HCT116 (cell line): Measurements from ENCODE around the gene UBN1. TPM values are rescaled to one million over a fixed set of nuclear protein-coding genes. Genes with fewer than 3 reads are reported as not detected.

Experiments used
- ATAC-seq: fragments of 200-7000 bp; cut with Tn5 transposase; 2 replicates; pipeline ENCODE4 v1.9.1; 2020; ENCODE audit warnings: mild to moderate bottlenecking, moderate library complexity
- BruUV-seq: library from RNA; stranded (reverse); fragments of 400-500 nt; replicated peaks from 2 replicates; lab custom pipeline; 2021; lab: Mats Ljungman, UMichigan
- CTCF ChIA-PET: fragments of 300-600 bp; sonication (Branson Sonifier 250); formaldehyde crosslinking; loops from one replicate; lab custom pipeline; 2021; ENCODE audit warnings: antibody characterized with exemption; lab: Charles Lee
- POLR2A ChIA-PET: fragments of 300-600, 350-600 bp; sonication (Branson Sonifier 250); formaldehyde crosslinking; loops from one replicate; lab custom pipeline; 2021; ENCODE audit warnings: antibody characterized with exemption; lab: Charles Lee
- RAD21 ChIA-PET, 2 experiments: fragments of 300-600 bp; sonication (Branson Sonifier 250); formaldehyde crosslinking; loops; one replicate each; lab custom pipeline; 2023; ENCODE audit warnings: low total read pairs in 2 of 2; ENCODE audit not compliant: uncharacterized antibody in 2 of 2, unreplicated experiment in 2 of 2, low non-redundant PET in 1 of 2; lab: Charles Lee
- DNase-seq: peaks from one replicate; pipeline ENCODE4 v3.0.0-alpha.2; 2010; ENCODE audit warnings: low read depth, low spot score
- H2AFZ ChIP-seq: fragments of 200-600 bp; shearing (Covaris generic), sonication (generic); 2 replicates; pipeline ENCODE4 v1.6.1; 2017; ENCODE audit warnings: low read depth, mixed run types, mixed read lengths, antibody characterized with exemption, low read length; ENCODE audit not compliant: poor library complexity, severe bottlenecking
- H3K27ac ChIP-seq: 2 replicates; pipeline ENCODE4 v1.5.1; 2012; ENCODE audit warnings: low read depth, low read length
- H3K27me3 ChIP-seq: fragments of 200-600 bp; sonication (generic); 2 replicates; pipeline ENCODE4 v1.6.1; 2016; ENCODE audit warnings: mixed run types, low read length, mixed read lengths; ENCODE audit not compliant: insufficient read depth
- H3K36me3 ChIP-seq, 2 experiments: fragments of 200-500 bp in 1 of 2; fragments of 200-600 bp in 1 of 2; sonication (Bioruptor generic) in 1 of 2; sonication (generic) in 1 of 2; 2 replicates each; pipeline versions ENCODE4 v1.5.1 to v1.6.1; 2014 to 2016; ENCODE audit warnings: low read length in 2 of 2, inconsistent platforms in 1 of 2, mixed read lengths in 1 of 2, mixed run types in 1 of 2; ENCODE audit not compliant: insufficient read depth in 2 of 2, control insufficient read depth in 1 of 2
- H3K4me1 ChIP-seq, 2 experiments: fragments of 200-600 bp in 1 of 2; sonication (generic) in 1 of 2; 2 replicates each; pipeline versions ENCODE4 v1.5.1 to v1.6.1; 2012 to 2017; ENCODE audit warnings: low read length in 2 of 2, inconsistent platforms in 1 of 2, mild to moderate bottlenecking in 1 of 2, mixed read lengths in 1 of 2, mixed run types in 1 of 2, moderate library complexity in 1 of 2; ENCODE audit not compliant: insufficient read depth in 2 of 2, control insufficient read depth in 1 of 2
- H3K4me2 ChIP-seq: fragments of 200-600 bp; sonication (generic); 2 replicates; pipeline ENCODE4 v1.6.1; 2017; ENCODE audit warnings: mixed run types, low read length, mixed read lengths
- H3K4me3 ChIP-seq, 2 experiments: fragments of 200-600 bp in 1 of 2; sonication (generic) in 1 of 2; replicated peaks in 1 of 2; 2 replicates each; pipeline ENCODE4 v1.5.1; 2011 to 2016; ENCODE audit warnings: low read length in 2 of 2, control low read depth in 1 of 2, low read depth in 1 of 2, mild to moderate bottlenecking in 1 of 2, mixed read lengths in 1 of 2, mixed run types in 1 of 2
- H3K79me2 ChIP-seq: fragments of 200-600 bp; sonication (generic); 2 replicates; pipeline ENCODE4 v1.6.1; 2017; ENCODE audit warnings: mild to moderate bottlenecking, mixed run types, low read length, moderate library complexity, mixed read lengths; ENCODE audit not compliant: insufficient read depth
- H3K9ac ChIP-seq: fragments of 200-600 bp; sonication (generic); 2 replicates; pipeline ENCODE4 v1.6.1; 2016; ENCODE audit warnings: low read length, mixed read lengths
- H3K9me2 ChIP-seq: fragments of 200-600 bp; sonication (generic), shearing (Covaris generic); 2 replicates; pipeline ENCODE4 v1.6.1; 2017; ENCODE audit warnings: mixed run types, mild to moderate bottlenecking, moderate library complexity; ENCODE audit not compliant: insufficient read depth
- H3K9me3 ChIP-seq, 2 experiments: fragments of 200-500 bp in 1 of 2; fragments of 200-600 bp in 1 of 2; sonication (Bioruptor generic) in 1 of 2; sonication (generic) in 1 of 2; 2 replicates each; pipeline ENCODE4 v1.6.1; 2014 to 2017; ENCODE audit warnings: low read length in 2 of 2, mixed read lengths in 2 of 2, inconsistent platforms in 1 of 2, low read depth in 1 of 2, mild to moderate bottlenecking in 1 of 2, mixed run types in 1 of 2, moderate library complexity in 1 of 2; ENCODE audit not compliant: control insufficient read depth in 1 of 2, insufficient read depth in 1 of 2
- H4K20me1 ChIP-seq: fragments of 200-600 bp; sonication (generic), shearing (Covaris generic); 2 replicates; pipeline ENCODE4 v1.6.1; 2017; ENCODE audit warnings: mixed run types, mild to moderate bottlenecking, moderate library complexity; ENCODE audit not compliant: insufficient read depth
- ATF3 ChIP-seq: IDR thresholded peaks from 2 replicates; pipeline ENCODE4 v1.6.1; 2012
- CTCF ChIP-seq, 3 experiments: fragments of 200-600 bp in 1 of 3; sonication (generic) in 1 of 3; IDR thresholded peaks in 2 of 3; conservative IDR thresholded peaks in 1 of 3; 2 replicates each; pipeline ENCODE4 v1.5.1; 2012 to 2017; ENCODE audit warnings: low read depth in 2 of 3, low read length in 2 of 3, antibody characterized with exemption in 1 of 3, borderline replicate concordance in 1 of 3, control low read depth in 1 of 3, mild to moderate bottlenecking in 1 of 3, mixed read lengths in 1 of 3, mixed run types in 1 of 3, moderate library complexity in 1 of 3; ENCODE audit not compliant: insufficient read depth in 1 of 3
- EZH2 ChIP-seq: fragments of 200-600 bp; sonication (generic); IDR thresholded peaks from 2 replicates; pipeline ENCODE4 v1.6.1; 2017; ENCODE audit warnings: antibody characterized with exemption, mixed run types
- FOSL1 ChIP-seq: IDR thresholded peaks from 2 replicates; pipeline ENCODE4 v1.6.1; 2012; ENCODE audit warnings: low read depth
- MAX ChIP-seq: IDR thresholded peaks from 2 replicates; pipeline ENCODE4 v1.6.1; 2012
- POLR2A ChIP-seq: IDR thresholded peaks from 2 replicates; pipeline ENCODE4 v1.7.0; 2011; ENCODE audit warnings: borderline replicate concordance; ENCODE audit not compliant: insufficient read depth, insufficient read length; ENCODE audit errors: extremely low read depth
- RAD21 ChIP-seq: IDR thresholded peaks from 2 replicates; pipeline ENCODE4 v1.6.1; 2012; ENCODE audit warnings: low read depth, mild to moderate bottlenecking
- REST ChIP-seq: IDR thresholded peaks from 2 replicates; pipeline ENCODE4 v1.6.1; 2012; ENCODE audit warnings: low read depth
- SIN3A ChIP-seq: IDR thresholded peaks from 2 replicates; pipeline ENCODE4 v1.6.1; 2012; ENCODE audit warnings: low read depth
- SRF ChIP-seq: IDR thresholded peaks from 2 replicates; pipeline ENCODE4 v1.6.1; 2012; ENCODE audit warnings: low read depth
- YY1 ChIP-seq: IDR thresholded peaks from 2 replicates; pipeline ENCODE4 v1.6.1; 2011; ENCODE audit warnings: low read length, low read depth, moderate library complexity, mild to moderate bottlenecking; ENCODE audit not compliant: insufficient replicate concordance; ENCODE audit errors: extremely low read depth
- ZFX ChIP-seq: fragments of 450-650 bp; IDR thresholded peaks from 2 replicates; pipeline ENCODE4 v1.6.1; 2017
- ZNF274 ChIP-seq: fragments of 200-500 bp; sonication (Bioruptor generic); IDR thresholded peaks from 2 replicates; pipeline ENCODE4 v1.6.1; 2014; ENCODE audit warnings: mild to moderate bottlenecking, low read depth, low read length, inconsistent platforms
- intact Hi-C: fragments of 100-400 bp; cut with micrococcal nuclease; formaldehyde crosslinking; loops from 2 replicates; pipeline ENCODE4 v1.10.0; 2022
- total RNA-seq: library from RNA; stranded (reverse); gene quantifications from one replicate; pipeline ENCODE4 v1.2.1, GENCODE V29; 2021; ENCODE audit not compliant: unreplicated experiment

Gene UBN1
- total RNA-seq, 1 experiment from 2014 or later: 31.9 TPM

GRCh38 chr16:4890026-4890425 is 42.7 kb downstream of the UBN1 start:
- H3K4me2 ChIP-seq: no peak overlapping the region
- POLR2A ChIA-PET: no interaction called here
- H2AFZ ChIP-seq: no peak overlapping the region
- no peak overlapping the region for H3K4me3 ChIP-seq
- H3K36me3 ChIP-seq: peaks cover 15 to 26% of the 10 kb centered on the region in 2 experiments; a peak in 3 of 4 replicates
- TF ChIP-seq ATF3: no peak
- TF ChIP-seq POLR2A: no peak
- DNase-seq: no peak
- intact Hi-C loops: no loop called here
- H3K79me2 ChIP-seq: no peaks in the 10 kb centered on the region
- BruUV-seq: no TSS peak
- H3K4me1 ChIP-seq: no peaks in the 10 kb centered on the region
- no peaks in the 10 kb centered on the region for H4K20me1 ChIP-seq
- CTCF ChIA-PET: no interaction called here
- ATAC-seq: no peak
- H3K9me3 ChIP-seq: no peaks in the 10 kb centered on the region
- no peaks in the 10 kb centered on the region for H3K9me2 ChIP-seq
- no peak overlapping the region for H3K27ac ChIP-seq
- no peaks in the 10 kb centered on the region for H3K27me3 ChIP-seq
- RAD21 ChIA-PET: no interaction called here
- H3K9ac ChIP-seq: no peak overlapping the region

GRCh38 chr16:4890686-4891085 is 43.4 kb downstream of the UBN1 start:
- Histone ChIP-seq H3K4me1 (no peaks in the 10 kb centered on the region), H3K9me2 (no peaks in the 10 kb centered on the region), H3K79me2 (no peaks in the 10 kb centered on the region), H4K20me1 (no peaks in the 10 kb centered on the region), H3K27me3 (no peaks in the 10 kb centered on the region), H3K36me3 (peaks cover 18 to 24% of the 10 kb centered on the region in 2 experiments; a peak in 3 of 4 replicates), H3K9me3 (no peaks in the 10 kb centered on the region), H2AFZ (no peak overlapping the region), H3K9ac (no peak overlapping the region), H3K4me3 (no peak overlapping the region)
- intact Hi-C loops: no loop called here
- no peak for ATAC-seq
- POLR2A ChIA-PET: no interaction called here
- BruUV-seq: no TSS peak
- DNase-seq: no peak
- TF ChIP-seq MAX (no peak), RAD21 (no peak), SIN3A (no peak), YY1 (no peak), EZH2 (no peak), ZNF274 (no peak), REST (no peak), ZFX (no peak), CTCF (IDR thresholded peaks at IDR 0.05 in 2 of 3, conservative IDR thresholded peaks at IDR 0.05 in 1 of 3; ENCODE audit: borderline replicate concordance in 1 of 3, insufficient read depth in 1 of 3, low read depth in 2 of 3, low read length in 2 of 3) (no peak), SRF (no peak), FOSL1 (no peak)
- TF ChIP-seq, all 23 proteins: peak for 0
- ChIA-PET CTCF (no interaction called here), RAD21 (no interaction called here)
- H3K27ac ChIP-seq: no peak overlapping the region
- no peak overlapping the region for H3K4me2 ChIP-seq
